ENCODE data around the gene OR5AN1.
"Not testable (repeated sequence)": the region's sequence is repeated elsewhere in the genome, so short reads cannot be mapped to it uniquely, and the experiment has no call there.

Gene OR5AN1

GRCh38 chr11:59358595-59358994 is at the start of gene OR5AN1:
OR5AN1 (plus strand) TSS chr11:59358895; CDS start chr11:59364459, 5,564 bp downstream.
- no peaks in the 10 kb centered on the region for H3K27me3 Mint-ChIP-seq (ENCODE audit: low read depth)
- no peak within 1 kb of the TSS for H3K4me3 Mint-ChIP-seq
- no peaks in the 10 kb centered on the region for H3K36me3 Mint-ChIP-seq (ENCODE audit: low read depth)
- H3K27ac Mint-ChIP-seq, result no peak within 1 kb of the TSS
- no peaks in the 10 kb centered on the region for H3K9me3 Mint-ChIP-seq
- no peaks in the 10 kb centered on the region for H3K4me1 Mint-ChIP-seq (ENCODE audit: low read depth)

GRCh38 chr11:59335001-59335400 is 23.7 kb upstream of the OR5AN1 start:
- no peaks in the 10 kb centered on the region for H3K36me3 Mint-ChIP-seq (ENCODE audit: low read depth)
- no peak overlapping the region for H3K4me3 Mint-ChIP-seq
- no peaks in the 10 kb centered on the region for H3K27me3 Mint-ChIP-seq (ENCODE audit: low read depth)
- no peaks in the 10 kb centered on the region for H3K4me1 Mint-ChIP-seq (ENCODE audit: low read depth)
- no peak overlapping the region for H3K27ac Mint-ChIP-seq
- H3K9me3 Mint-ChIP-seq, result no peaks in the 10 kb centered on the region

- Mint-ChIP-seq H3K36me3 (ENCODE audit: low read depth) (no peaks in the 10 kb centered on the region), H3K4me1 (ENCODE audit: low read depth) (no peaks in the 10 kb centered on the region), H3K27me3 (ENCODE audit: low read depth) (no peaks in the 10 kb centered on the region), H3K9me3 (no peaks in the 10 kb centered on the region), H3K4me3 (no peak overlapping the region), H3K27ac (no peak overlapping the region)
These were observed 22.5 kb upstream of the OR5AN1 start for GRCh38 chr11:59336176-59336575.

GRCh38 chr11:59336931-59337330 is 21.8 kb upstream of the OR5AN1 start:
- no peak overlapping the region for H3K27ac Mint-ChIP-seq
- no peaks in the 10 kb centered on the region for H3K27me3 Mint-ChIP-seq (ENCODE audit: low read depth)
- H3K9me3 Mint-ChIP-seq, result no peaks in the 10 kb centered on the region
- H3K4me3 Mint-ChIP-seq, result no peak overlapping the region
- H3K36me3 Mint-ChIP-seq (ENCODE audit: low read depth), result no peaks in the 10 kb centered on the region
- H3K4me1 Mint-ChIP-seq (ENCODE audit: low read depth), result no peaks in the 10 kb centered on the region

GRCh38 chr11:59349657-59350056 is 9.0 kb upstream of the OR5AN1 start:
- not testable (repeated sequence) for H3K4me1 Mint-ChIP-seq (ENCODE audit: low read depth); H3K36me3 Mint-ChIP-seq (ENCODE audit: low read depth); H3K27ac Mint-ChIP-seq; H3K4me3 Mint-ChIP-seq; H3K9me3 Mint-ChIP-seq; H3K27me3 Mint-ChIP-seq (ENCODE audit: low read depth)

GRCh38 chr11:59355226-59355625 is 3.5 kb upstream of the OR5AN1 start:
- Mint-ChIP-seq H3K9me3 (peaks cover 4% of the 10 kb centered on the region), H3K27ac (no peak overlapping the region), H3K4me1 (ENCODE audit: low read depth) (no peaks in the 10 kb centered on the region), H3K27me3 (ENCODE audit: low read depth) (no peaks in the 10 kb centered on the region), H3K4me3 (no peak overlapping the region), H3K36me3 (ENCODE audit: low read depth) (no peaks in the 10 kb centered on the region)

GRCh38 chr11:59356561-59356960 is 2.1 kb upstream of the OR5AN1 start:
- H3K27me3 Mint-ChIP-seq (ENCODE audit: low read depth), result no peaks in the 10 kb centered on the region
- no peaks in the 10 kb centered on the region for H3K36me3 Mint-ChIP-seq (ENCODE audit: low read depth)
- no peak overlapping the region for H3K27ac Mint-ChIP-seq
- H3K4me3 Mint-ChIP-seq, result no peak overlapping the region
- H3K9me3 Mint-ChIP-seq, result no peaks in the 10 kb centered on the region
- H3K4me1 Mint-ChIP-seq (ENCODE audit: low read depth), result no peaks in the 10 kb centered on the region

GRCh38 chr11:59358020-59358419 is 675 bp upstream of the OR5AN1 start:
- no peak overlapping the region for H3K4me3 Mint-ChIP-seq
- H3K36me3 Mint-ChIP-seq (ENCODE audit: low read depth), result no peaks in the 10 kb centered on the region
- no peaks in the 10 kb centered on the region for H3K4me1 Mint-ChIP-seq (ENCODE audit: low read depth)
- no peaks in the 10 kb centered on the region for H3K27me3 Mint-ChIP-seq (ENCODE audit: low read depth)
- no peaks in the 10 kb centered on the region for H3K9me3 Mint-ChIP-seq
- no peak overlapping the region for H3K27ac Mint-ChIP-seq

GRCh38 chr11:59365232-59366018 is 6.7 kb downstream of the OR5AN1 start:
- peaks cover 8% of the 10 kb centered on the region for H3K9me3 Mint-ChIP-seq
- H3K4me1 Mint-ChIP-seq (ENCODE audit: low read depth), result no peaks in the 10 kb centered on the region
- peaks cover 5% of the 10 kb centered on the region for H3K27me3 Mint-ChIP-seq (ENCODE audit: low read depth)
- H3K27ac Mint-ChIP-seq, result no peak overlapping the region
- no peaks in the 10 kb centered on the region for H3K36me3 Mint-ChIP-seq (ENCODE audit: low read depth)
- H3K4me3 Mint-ChIP-seq, result no peak overlapping the region

GRCh38 chr11:59368238-59369022 is 9.7 kb downstream of the OR5AN1 start:
- Mint-ChIP-seq H3K4me3 (no peak overlapping the region), H3K36me3 (ENCODE audit: low read depth) (no peaks in the 10 kb centered on the region), H3K27me3 (ENCODE audit: low read depth) (peaks cover 5% of the 10 kb centered on the region), H3K27ac (no peak overlapping the region), H3K4me1 (ENCODE audit: low read depth) (no peaks in the 10 kb centered on the region), H3K9me3 (peaks cover 8% of the 10 kb centered on the region)

- not testable (repeated sequence) for H3K27me3 Mint-ChIP-seq (ENCODE audit: low read depth); H3K27ac Mint-ChIP-seq; H3K4me3 Mint-ChIP-seq; H3K9me3 Mint-ChIP-seq; H3K4me1 Mint-ChIP-seq (ENCODE audit: low read depth); H3K36me3 Mint-ChIP-seq (ENCODE audit: low read depth)
These were observed 13.6 kb downstream of the OR5AN1 start for GRCh38 chr11:59372324-59372723.

- H3K4me1 Mint-ChIP-seq (ENCODE audit: low read depth), result no peaks in the 10 kb centered on the region
- no peaks in the 10 kb centered on the region for H3K36me3 Mint-ChIP-seq (ENCODE audit: low read depth)
- H3K4me3 Mint-ChIP-seq, result no peak overlapping the region
- H3K9me3 Mint-ChIP-seq, result peaks cover 9% of the 10 kb centered on the region
- H3K27me3 Mint-ChIP-seq (ENCODE audit: low read depth), result no peaks in the 10 kb centered on the region
- no peak overlapping the region for H3K27ac Mint-ChIP-seq
These were observed 21.8 kb downstream of the OR5AN1 start for GRCh38 chr11:59380263-59381059.

- Mint-ChIP-seq H3K9me3 (peaks cover 2% of the 10 kb centered on the region), H3K27me3 (ENCODE audit: low read depth) (no peaks in the 10 kb centered on the region), H3K4me3 (no peak overlapping the region), H3K4me1 (ENCODE audit: low read depth) (no peaks in the 10 kb centered on the region), H3K27ac (no peak overlapping the region), H3K36me3 (ENCODE audit: low read depth) (no peaks in the 10 kb centered on the region)
These were observed 35.5 kb downstream of the OR5AN1 start for GRCh38 chr11:59394186-59394585.

- peaks cover 17% of the 10 kb centered on the region for H3K9me3 Mint-ChIP-seq
- no peaks in the 10 kb centered on the region for H3K4me1 Mint-ChIP-seq (ENCODE audit: low read depth)
- H3K4me3 Mint-ChIP-seq, result no peak overlapping the region
- H3K27ac Mint-ChIP-seq, result no peak overlapping the region
- H3K36me3 Mint-ChIP-seq (ENCODE audit: low read depth), result no peaks in the 10 kb centered on the region
- H3K27me3 Mint-ChIP-seq (ENCODE audit: low read depth), result no peaks in the 10 kb centered on the region
These were observed 42.0 kb downstream of the OR5AN1 start for GRCh38 chr11:59400461-59401261.
